NCI-H2227 treated with DMSO at 0.1 percent for 48 hours (cell line): ENCODE results near the gene CABCOCO1.

Experiments used
- DNase-seq: peaks from one replicate; lab custom pipeline; 2025; lab: John Stamatoyannopoulos, UW

CABCOCO1 gene, protein sequence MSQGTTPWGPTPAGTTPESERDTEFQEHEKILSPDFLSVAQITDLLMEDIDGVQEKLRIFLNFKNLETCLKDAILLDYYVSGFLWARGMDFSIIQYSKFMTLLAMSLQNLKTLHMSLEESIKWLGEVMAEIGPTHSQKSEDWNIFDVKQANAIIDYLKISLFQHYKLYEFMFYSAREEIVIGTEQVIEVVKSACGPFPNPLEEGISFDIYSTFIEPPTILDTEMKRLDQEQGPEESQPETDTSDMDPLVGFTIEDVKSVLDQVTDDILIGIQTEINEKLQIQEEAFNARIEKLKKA

DNA sequence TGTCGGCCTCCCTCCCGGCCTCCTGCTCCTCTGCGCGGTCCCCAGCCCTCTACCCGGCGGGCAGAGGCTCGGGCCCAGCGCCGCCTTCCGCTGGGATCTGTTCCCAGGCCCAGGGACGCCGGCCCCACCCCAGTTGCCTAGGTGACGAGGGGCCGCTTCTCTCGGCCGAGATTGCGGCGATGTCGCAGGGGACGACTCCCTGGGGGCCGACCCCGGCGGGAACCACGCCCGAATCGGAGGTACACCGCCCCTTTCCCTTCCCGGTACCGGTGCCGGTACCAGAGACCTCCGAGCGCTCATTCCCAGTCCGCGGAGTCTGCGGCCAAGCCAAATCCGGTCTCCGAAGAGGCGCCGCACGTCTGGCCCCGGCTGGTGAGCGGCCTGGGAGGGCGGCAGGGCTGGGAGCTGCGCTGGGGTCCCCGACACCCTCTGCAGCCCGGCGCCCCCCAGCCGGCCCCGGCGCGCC, at the start of gene CABCOCO1:
Gene CABCOCO1, plus strand, starts transcription at position 136 of the 466 bp plus-strand sequence. Its CDS starts 44 bp downstream, at position 180.
- DNase-seq = peak; percentile 73

DNA sequence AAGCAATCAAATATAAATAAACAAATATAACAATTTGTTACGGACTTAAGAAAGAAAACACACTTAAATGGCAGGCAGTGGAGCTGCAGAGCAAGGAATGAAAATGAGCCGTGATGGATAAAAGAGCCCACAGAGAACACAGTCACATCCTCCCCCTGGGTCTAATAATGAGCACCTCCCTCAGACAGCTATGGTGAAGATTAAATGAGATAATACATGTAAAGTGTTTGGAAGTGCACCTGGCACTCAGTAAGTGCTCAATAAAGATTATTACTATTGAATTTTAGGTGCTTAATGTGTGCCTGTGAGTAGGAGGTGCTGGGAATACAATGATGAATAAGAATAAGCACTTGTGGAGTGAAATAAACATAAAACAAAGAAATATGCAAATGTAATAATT, 49.1 kb upstream of the CABCOCO1 start:
- DNase-seq = no peak

DNA sequence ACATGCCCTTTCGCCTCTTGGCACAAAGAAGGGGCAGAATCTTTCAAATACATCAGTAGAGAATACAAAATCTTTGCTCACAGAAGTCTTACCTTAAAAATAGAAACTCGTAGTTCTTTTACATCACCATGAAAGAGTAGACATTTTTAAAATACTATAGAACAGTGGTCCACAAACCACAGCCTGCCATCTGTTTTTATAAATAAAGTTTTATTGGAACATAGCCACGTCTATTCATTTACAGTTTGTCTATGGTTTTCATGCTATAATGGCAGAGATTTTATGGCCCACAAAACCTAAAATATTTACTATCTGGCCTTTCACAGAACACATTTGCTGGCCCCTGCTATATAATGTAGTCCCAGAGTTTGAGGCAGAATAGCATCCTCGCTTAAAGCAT, 46.1 kb upstream of the CABCOCO1 start:
- no peak for DNase-seq

DNA sequence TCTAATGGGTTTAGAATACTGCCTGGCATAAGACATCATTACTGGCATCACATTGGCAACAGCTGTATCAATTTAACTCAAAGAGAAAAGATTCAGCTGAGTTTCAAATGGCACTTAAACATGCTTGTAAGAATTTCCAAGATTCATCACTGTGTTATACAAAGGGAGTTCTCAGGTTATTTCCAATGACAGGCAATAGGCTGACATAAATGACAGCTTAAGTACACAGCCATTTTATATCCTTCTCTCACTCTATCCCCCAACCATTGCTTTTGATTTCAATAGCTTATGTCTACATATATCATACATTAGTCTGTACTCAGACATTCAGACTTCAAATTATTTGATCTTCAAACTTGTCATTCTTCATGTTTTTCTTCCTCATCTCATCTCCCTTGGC, 45.5 kb upstream of the CABCOCO1 start:
- DNase-seq = no peak

DNA sequence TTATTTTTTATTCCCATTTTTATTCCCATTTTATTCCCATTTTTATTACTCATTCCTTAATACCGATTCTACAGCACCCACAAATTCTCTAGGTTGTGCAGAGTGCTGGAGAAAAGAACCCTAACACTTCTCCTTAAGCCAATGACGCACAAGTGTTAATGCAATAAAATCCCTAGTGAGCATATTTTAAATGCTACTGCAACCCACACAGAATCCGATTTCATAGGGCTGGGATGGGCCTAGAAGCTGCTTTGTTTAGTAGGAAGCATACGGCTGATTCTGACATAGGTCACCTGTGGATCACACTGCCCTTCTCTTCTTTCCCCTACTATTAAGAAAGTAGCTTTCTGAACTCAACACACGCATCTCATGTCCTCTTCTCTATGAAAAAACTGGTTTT, 45.1 kb upstream of the CABCOCO1 start:
- DNase-seq = no peak

DNA sequence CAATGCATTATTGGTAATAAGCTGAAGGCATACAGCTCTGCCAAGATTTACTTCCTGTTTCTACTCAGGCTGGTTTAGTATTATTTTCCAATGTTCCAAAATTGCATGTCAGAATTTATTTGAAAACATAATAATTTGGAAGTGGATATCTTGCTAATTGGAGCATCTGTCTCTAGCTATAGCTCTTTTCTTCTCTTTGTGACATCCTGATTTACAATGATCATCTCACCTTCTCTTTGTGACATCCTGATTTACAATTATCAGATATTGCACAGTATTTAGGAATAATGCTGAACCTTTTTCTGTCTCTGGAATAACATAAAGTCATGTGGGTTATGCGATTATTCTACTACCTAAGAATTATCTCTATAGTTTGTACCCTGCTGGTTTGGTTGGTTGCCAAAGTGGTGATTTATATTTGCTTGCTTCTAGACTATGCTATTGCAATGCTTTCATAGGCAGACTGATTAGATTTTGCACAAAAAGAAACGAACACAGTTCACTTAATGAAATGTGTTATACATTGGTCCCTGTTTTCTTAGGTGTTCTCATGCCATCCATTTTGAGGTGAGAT, 44.3 kb upstream of the CABCOCO1 start:
- peak; percentile 78 for DNase-seq

DNA sequence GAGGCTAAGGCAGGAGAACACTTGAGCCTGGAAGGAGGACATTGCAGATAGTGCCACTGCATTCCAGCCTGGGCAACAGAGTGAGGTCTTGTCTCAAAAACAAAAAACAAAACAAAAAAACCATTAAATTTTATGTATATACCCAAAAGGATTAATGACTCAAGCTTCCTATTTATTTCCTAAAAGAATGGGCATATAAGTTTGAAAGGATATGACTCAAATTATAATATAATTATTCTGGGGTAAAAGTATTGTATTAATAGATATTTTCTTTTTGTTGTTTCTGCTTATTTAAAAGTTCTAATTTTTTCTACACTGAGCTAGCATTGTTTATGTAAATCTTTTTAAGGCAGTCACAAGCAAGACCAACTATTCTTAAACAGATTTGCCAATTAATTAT, 42.2 kb upstream of the CABCOCO1 start:
- DNase-seq = no peak

DNA sequence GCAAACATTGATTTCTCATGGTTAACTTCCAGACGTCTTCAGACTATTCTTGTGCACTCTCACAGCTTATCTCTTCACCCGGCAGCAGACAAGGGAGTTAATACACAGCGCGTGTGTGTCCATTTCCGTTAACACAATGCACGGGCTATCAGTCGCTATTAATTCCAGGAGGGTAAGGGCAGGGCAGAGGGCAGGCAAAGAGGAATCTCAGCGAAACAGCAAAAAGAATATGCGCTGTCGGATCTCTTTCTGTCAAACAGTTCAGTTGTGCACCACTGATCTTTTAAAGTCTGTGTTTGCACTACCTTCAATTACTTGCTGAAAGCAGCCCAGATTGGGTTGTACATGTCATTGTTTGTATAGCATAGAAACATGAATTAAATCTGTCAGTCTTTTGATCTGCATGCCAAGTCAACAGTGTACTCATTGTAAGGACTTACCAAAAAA, 41.1 kb upstream of the CABCOCO1 start:
- peak; percentile 84 for DNase-seq

DNA sequence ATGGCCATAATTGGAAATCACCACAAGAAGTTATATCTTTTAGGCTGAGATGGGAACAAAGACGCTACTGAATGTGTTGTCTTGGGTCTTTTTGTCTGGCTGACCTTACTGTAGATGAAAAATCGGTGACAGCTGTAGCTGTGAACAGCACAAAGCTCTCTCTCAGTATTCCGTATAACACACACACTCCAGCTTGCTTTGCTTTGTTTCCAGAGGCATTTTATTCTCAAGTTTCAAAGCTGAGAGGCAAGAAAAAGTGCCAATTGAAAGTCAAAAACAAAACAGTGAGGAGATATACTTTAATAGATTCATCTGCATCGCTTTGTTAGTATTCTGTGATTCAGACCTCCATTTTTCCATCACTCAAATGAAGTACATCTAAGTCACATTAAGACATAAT, 39.6 kb upstream of the CABCOCO1 start:
- no peak for DNase-seq

DNA sequence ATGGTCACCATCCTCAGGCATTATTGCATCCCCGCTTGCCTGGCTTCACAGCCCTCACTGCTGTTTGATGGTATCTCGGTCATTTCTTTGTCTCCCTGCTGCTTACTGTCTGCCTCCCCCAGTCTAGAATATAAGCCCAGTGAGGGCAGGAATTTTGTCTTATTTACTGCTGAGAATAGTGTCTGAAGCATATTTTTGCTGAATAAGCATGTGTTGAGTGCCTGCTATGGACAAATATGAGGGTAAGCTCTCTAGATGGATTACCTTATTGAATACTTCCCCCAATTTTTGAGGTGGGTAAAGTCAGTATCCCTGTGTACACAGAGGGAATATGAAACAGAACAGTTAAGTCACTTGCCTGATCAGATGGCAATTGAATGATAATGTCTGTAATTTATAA, 36.5 kb upstream of the CABCOCO1 start:
- no peak for DNase-seq

DNA sequence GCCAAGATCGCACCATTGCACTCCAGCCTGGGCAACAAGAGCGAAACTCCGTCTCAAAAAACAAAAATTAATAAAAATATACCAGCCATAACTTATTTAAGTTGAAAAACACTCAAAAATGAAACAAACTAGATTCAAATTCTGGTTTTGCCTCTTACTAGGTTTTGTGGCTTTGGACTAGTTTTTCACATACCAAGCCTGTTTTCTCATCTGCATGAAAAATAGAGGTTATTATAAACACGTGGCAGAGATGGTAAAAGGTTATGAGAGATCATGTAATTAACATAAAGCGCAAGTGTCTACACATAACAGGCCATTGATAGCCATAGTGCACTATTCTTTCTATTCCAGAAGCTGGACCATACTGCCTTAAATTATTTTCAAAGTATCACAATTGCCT, 35.5 kb upstream of the CABCOCO1 start:
- DNase-seq = no peak

DNA sequence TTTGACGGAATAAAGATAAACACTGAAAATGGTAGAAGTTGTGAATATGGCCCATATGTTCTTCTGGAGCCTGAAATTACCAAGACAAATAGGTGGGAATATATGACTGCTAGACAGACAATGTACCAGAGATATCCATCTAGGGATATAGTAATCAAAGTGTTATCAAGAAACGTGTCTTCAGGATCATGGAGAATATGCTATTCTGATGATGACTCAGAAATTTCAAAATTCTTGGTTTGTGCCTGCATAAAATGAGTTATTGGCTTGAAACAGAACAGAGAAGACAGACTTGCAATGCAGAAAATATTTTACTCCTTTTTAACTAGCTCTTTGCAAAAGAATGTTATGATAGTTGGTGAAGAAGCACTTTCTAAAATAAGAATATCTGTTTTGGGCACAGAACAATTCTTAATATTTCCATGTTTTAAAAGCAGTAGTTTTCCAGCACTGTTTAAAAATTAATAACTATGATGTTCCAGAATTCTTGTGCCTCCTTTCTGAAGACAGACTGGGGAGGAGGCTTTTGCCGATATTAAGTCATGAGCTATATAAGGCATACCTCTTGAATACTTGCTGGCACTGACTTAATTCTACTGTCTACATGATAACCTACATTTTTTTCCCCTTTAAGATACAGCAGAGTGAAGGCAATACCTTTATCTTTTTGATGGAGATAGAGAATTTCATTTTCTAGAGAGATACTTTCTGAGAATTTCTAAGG, 34.4 kb upstream of the CABCOCO1 start:
- DNase-seq = no peak

DNA sequence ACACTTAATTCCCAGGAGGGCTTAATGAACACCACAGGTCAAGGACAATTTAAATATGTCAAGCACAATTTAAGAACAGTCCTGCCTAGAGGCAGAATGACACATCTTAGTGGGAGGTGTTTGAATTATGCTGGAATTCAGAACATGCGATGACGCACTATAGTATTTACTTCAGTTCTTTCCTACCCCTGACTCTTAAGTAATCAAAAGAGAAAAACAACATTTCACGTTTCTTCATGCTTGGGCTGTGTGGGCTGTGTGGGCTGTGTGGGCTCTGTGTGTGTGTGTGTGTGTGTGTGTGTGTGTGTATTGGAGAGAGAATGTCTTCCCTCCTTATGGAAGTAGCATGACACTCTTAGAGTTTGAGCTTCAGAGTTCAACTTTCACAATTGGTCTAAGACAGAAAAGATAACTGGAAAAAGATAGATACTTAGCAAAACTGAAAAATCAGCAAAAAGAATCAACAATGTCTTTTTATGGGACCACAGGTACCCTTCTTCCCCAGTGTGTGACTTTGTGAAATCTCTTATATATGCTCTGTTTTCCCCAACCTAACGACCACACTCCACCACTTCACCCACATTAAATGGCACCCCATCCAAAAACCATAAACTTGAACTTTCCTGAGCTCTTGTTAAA, 33.7 kb upstream of the CABCOCO1 start:
- no peak for DNase-seq

DNA sequence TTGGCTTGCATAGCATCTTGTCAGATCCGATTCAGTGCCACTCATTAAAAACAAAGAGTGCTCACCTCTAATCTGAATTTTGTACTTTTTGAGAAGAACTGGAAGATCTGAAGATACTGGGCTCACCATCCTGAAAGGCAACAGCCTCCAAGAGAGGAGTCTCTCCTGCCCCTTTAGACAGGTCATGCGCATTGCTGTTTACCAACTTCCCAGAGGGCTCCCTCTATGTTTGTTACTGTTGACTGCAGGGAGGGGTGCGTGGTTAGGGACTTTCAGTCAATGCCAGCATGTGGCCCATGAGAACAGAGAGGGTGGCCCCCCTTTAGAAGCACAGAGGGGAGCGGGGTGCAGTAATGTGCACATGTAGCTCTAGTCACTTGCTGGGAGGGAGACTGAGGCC, 33.2 kb upstream of the CABCOCO1 start:
- DNase-seq = no peak

DNA sequence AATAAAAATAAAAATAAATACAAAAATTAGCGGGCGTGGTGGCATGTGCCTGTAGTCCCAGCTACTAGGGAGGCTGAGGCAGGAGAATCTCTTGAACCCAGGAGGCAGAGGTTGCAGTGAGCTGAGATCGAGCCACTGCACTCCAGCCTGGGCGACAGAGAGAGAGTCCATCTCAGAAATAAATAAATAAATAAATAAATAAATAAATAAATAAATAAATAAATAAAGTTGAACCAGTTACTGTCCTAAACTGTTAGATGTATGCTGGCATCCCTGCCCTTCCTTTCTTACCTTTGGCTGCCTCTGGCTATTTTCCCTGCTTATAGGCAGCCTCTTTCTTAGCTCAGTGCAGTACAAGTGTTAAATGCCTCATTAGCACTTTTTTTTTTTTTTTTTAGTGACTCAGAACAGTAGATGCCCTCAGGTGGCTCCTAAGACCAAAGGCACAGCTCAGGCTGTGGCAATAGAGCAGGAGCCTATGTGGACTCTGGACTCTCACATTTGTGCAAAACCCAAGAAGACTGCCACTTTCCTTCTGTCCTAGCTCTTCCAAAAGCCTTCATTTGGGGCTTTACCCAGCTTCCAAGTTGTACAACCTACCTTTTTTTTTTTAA, 30.6 kb upstream of the CABCOCO1 start:
- no peak for DNase-seq

DNA sequence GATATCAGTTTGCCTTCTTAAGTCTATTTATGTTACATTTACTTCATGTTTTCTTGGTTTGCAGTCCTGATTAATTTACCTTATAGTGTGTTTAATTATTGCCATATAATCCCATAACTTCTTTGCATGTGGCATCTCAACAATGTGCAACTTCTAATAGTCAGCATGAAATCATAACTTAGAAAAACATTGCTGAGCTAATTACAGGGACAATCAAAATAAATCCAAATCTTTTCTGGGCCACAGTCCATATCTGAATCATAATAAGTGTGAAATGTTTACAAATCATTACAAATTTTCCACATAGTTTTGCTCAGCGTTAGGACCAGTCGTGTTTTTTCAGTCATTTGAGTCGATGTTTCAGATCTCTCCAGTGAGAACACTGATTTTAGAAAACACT, 29.1 kb upstream of the CABCOCO1 start:
- DNase-seq = no peak

DNA sequence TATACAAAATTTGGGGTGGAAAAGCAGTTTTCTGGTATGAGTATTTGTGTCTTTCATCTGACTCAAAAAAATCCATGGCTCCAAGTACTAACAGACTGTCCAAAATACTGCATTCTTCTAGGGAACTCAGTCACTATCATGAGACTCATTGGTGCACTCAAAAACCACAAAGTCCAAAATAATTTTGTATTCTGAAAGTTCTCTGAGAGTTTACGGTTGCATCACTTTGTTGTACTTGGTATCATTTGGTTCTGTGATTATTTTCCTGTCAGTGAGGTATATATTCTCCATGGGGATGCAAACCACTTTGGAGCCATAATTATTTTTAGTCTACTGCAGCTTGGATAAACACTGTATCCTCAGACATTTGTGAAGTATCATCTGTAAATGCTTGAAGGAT, 28.0 kb upstream of the CABCOCO1 start:
- no peak for DNase-seq

DNA sequence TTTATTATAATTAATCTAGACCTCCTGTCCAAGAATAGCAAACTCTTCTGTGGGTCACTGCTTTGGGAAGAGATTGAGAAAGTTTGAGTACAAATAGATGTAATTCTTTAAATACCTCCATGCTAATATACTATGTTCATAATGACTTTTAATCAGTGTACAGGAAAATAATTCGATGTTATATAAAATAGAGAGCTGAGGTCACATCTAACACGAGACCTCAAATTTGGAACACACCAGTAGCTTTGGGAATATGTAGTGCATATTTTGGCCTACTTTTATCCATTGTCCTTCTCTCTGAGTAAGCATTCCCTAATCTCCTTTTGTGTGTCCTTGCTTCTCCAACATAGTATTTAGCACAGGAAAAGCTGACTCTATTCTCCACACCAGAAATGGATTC, 27.3 kb upstream of the CABCOCO1 start:
- DNase-seq = no peak

DNA sequence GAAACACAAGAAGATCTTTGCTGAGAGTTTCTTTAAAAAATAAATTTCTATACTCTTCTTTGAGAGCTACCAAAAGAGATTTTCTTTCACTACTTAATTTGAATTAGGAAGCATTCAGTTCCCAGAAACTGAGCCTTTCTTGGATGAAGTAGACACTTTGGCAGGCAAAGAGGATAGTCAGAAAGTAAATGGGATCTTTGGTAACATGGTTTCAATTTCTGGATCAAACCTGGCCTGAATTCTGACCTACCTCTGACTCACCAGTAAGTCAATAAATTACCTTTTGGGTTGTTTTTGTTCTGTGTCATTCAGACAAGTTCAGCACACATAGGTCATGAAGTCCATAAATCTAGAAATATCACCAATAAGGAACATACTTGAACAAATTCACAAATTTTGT, 26.8 kb upstream of the CABCOCO1 start:
- DNase-seq = no peak

DNA sequence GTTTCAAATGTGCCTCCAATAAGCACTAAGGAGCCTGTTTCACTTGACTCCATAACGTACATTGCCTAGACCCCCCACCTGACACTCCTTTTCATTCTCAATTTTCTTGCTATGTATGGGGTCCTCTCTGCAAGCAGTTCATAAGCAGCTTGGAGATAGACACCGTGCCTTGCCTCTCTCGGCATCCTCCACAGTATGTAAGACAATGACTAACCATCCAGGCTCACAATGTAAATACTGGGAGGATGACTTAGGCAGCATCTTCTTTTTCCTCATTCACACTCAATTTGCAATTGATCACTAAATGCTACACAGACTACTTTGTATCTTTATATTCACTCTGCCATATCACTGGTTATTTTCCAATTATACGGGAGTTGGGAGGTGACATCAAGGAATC, 22.8 kb upstream of the CABCOCO1 start:
- DNase-seq = no peak

DNA sequence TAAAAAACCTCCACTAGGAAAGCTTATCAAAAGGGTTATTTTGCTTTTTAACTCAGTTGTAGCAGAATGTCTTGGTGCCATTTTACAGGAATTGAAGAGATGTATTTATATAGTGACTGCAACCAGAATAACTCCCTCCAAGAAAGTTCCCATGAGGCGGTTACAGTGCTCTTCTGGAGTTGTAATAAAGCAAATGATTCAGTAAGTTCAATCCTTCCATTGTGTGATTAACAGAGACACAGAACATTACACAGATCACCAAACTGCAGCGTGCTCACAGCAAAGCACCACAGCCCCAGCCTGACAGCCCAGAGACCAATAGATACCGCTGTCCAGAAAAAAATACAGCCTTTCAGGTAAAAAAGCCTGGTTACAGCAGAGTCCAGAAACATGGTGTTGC, 21.9 kb upstream of the CABCOCO1 start:
- no peak for DNase-seq

DNA sequence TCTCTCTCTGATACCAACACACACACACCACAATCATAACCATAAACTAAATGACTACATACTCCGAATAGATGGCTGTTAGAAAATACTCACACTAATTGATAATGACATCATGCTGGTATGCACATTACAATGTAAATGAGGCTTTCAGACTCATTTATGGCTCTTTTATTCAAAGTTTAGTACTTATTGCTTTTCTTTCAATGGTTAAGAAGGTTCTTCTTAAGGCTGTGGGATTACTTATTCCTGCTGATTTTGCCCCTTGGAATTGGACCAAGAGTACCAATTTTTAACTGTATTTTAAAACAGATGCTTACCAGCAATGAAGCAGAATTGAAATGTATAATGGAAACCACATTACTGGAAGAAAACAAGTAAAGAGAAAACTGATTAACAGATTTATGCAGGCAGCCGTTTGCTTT, 20.6 kb upstream of the CABCOCO1 start:
- DNase-seq = no peak
